GM12891 (cell line): Measurements from ENCODE around the gene ATF7IP2.

ENCODE experiments used
- DNase-seq: peaks from one replicate; pipeline ENCODE4 v3.0.0; 2011; ENCODE audit warnings: low spot score; ENCODE audit not compliant: insufficient read length
- FAIRE-seq: peaks from 2 replicates; lab custom pipeline; 2011; peaks lifted over from hg19 to GRCh38; lab: Jason Lieb, UNC
- PAX5 ChIP-seq: IDR thresholded peaks from 2 replicates; pipeline ENCODE4 v1.6.1; 2011; ENCODE audit warnings: low read length, moderate library complexity, mild to moderate bottlenecking; ENCODE audit not compliant: insufficient read depth, severe bottlenecking
- POLR2A ChIP-seq: IDR thresholded peaks from 2 replicates; pipeline ENCODE4 v1.6.1; 2011; ENCODE audit warnings: low read depth, low read length, control low read depth
- POLR2AphosphoS5 ChIP-seq: IDR thresholded peaks from 2 replicates; pipeline ENCODE4 v1.6.1; 2011; ENCODE audit warnings: low read depth, low read length, control low read depth
- POU2F2 ChIP-seq: IDR thresholded peaks from 2 replicates; pipeline ENCODE4 v1.6.1; 2011; ENCODE audit warnings: low read depth, mild to moderate bottlenecking, control low read depth, low read length, moderate library complexity
- SPI1 ChIP-seq: IDR thresholded peaks from 2 replicates; pipeline ENCODE4 v1.6.1; 2011; ENCODE audit warnings: low read depth, low read length, control low read depth
- TAF1 ChIP-seq: IDR thresholded peaks from 2 replicates; pipeline ENCODE4 v1.6.1; 2011; ENCODE audit warnings: low read depth, low read length, control low read depth

Gene ATF7IP2

DNA sequence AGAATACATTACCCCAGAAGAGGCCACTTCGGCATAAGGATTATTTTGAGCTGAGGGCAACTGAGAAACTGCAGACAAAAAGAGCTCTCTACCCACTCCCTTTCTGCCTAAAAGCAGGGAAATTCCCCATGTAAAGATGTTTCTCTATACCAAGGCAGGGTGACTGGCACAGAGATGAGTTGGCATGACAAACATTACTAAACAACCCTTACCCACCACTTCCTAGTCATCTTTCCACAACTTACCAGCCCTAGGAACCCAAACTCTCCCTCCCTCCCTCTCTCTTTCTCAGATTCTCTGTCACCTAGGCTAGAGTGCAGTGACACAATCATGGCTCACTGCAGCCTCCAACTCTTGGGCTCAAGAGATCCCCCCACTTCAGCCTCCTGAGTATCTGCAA, 126.0 kb downstream of the ATF7IP2 start:
- DNase-seq: no peak
- TF ChIP-seq POLR2AphosphoS5 (no peak), SPI1 (no peak), POU2F2 (no peak), POLR2A (no peak)
- no peak for FAIRE-seq

DNA sequence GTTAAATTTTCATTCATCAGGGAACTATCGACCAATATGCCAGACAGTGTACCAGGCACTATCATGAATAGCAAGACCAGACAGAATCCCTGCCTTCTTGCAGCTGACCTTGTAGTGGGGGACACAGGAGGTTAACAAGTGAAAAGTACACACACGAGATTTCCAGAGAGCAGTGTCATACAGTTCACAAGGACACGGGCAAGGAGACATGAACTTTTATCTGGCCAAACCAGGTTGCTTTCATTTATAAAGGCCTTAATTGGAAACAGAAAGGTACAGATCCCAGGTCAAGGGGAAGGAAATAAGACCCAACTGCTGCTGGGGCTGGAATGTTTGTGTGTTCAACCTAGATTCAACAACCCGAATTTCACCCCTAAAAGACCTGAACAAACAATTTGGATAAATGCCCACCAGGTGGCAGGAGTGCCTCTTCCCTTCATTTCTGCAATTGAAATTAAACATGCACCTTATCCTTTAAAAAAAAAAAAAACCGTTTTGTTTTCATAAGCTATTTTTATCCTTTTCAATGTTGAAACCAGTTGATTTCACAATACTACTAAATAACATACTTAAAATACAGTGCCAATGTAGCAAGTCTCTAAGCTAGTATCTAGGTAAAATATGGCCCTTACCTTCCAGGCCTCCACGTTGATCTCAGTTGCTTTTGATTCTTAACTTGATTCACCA, 128.7 kb downstream of the ATF7IP2 start:
- DNase-seq: no peak
- no peak for TF ChIP-seq POLR2AphosphoS5
- no peak for TF ChIP-seq PAX5
- FAIRE-seq: peak; percentile 89

DNA sequence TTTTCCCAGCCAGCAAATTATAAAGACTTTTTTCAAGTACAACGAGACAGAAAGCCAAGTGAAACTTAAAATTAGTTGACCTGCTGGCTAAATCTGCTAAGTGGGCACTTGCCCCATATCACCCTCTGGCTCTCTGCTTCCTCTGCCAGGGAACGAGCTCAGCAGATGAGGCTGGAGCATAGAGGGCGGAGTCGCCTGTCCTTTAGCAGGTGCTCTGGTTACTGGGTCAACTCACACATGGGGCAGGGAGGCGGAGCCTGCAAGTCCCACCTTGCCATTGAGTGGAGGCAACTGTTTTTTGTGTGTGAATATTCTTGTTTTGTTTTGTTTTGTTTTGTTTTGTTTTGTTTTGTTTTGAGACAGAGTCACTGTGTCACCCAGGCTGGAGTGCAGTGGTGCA, 132.0 kb downstream of the ATF7IP2 start:
- DNase-seq: no peak
- TF ChIP-seq POU2F2 (no peak), SPI1 (no peak), POLR2AphosphoS5 (no peak), TAF1 (no peak), PAX5 (no peak), POLR2A (no peak)
- FAIRE-seq: no peak

DNA sequence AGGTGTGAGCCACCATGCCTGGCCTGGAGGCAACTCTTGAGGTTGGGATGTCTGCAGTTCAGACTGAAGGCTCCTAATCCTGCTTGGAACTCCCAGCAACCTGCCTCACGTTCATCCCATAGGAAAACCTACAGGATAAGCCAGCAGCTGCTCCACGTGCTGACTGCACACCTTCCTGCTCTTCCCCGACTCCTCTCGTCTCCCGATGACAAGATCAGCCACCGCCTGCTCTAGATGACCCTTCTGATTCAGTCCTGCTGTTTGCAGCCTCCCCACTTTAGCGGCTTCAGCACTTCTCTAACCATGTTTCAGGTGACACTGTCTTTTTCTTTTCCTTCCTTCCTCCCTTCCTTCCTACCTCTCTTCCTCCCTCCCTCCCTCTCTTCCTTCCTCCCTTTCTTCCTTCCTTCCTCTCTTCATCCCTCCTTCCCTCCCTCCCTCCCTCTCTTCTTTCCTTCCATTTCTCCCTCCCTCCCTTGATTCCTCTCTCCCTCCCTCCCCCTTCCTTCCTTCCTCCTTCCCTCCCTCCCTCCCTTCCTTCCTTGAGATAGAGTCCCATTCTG, 132.7 kb downstream of the ATF7IP2 start:
- no peak for FAIRE-seq
- DNase-seq: no peak
- TF ChIP-seq POLR2A (no peak), PAX5 (no peak), SPI1 (no peak), TAF1 (no peak)

DNA sequence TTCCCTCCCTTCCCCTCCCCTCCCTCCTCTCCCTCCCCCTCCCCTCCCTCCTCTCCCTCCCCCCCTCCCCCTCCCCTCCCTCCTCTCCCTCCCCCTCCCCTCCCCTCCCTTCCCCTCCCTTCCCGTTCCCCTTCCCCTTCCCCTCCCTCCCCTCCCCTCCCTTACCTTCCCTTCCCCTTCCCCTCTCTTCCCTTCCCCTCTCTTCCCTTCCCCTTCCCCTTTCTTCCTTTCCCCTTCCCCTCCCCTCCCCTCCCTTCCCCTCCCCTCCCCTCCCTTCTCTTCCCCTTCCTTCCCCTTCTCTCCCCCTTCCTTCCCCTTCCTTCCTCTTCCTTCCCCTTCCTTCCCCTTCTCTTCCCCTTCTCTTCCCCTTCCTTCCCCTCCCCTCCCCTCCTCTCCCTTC, 133.4 kb downstream of the ATF7IP2 start:
- no peak for DNase-seq
- FAIRE-seq: no peak
- TF ChIP-seq PAX5 (no peak), POU2F2 (no peak)

DNA sequence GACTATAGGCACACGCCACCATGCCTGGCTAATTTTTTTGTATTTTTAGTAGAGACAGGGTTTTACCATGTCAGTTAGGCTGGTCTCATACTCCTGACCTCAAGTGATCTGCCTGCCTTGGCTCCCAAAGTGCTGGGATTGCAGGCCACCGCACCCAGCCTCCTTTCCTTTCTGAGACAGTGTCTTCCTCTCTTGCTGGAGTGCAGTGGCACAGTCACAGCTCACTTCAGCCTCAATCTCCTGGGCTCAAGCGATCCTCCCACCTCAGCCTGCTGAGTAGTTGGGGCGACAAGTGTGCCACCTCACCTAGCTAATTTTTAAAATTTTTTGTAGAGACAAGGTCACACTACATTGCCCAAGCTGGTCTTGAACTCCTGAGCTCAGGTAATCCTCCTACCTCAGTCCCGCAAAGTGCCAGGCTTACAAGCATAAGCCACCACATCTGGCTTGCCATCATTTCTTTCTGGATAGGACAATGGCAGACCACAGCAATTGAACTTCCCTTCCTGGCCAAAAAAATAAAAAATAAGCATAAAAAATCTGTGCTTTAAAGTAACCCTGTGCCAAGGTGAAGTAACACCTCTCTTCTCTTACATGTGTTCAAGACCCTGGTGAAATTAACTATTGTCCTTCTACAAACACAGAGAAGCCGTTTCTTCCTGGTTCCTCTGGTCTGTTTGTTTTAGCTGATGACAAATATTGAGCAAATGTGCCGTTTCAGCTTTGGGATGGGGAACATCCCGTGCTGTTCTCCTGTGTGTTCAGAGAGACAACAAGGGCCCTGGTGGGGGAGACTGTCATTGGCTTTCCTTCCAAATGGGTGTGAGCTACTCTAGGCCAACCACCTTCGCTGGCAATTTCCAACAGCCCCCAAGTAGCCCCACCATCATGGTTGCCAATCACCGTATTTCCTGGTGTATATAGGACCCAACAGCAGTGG, 134.3 kb downstream of the ATF7IP2 start:
- FAIRE-seq (no peak), DNase-seq (no peak)
- TF ChIP-seq SPI1: no peak
- no peak for TF ChIP-seq POU2F2
- no peak for TF ChIP-seq POLR2AphosphoS5
- TF ChIP-seq PAX5: no peak
- TF ChIP-seq TAF1: no peak
- TF ChIP-seq POLR2A: no peak

DNA sequence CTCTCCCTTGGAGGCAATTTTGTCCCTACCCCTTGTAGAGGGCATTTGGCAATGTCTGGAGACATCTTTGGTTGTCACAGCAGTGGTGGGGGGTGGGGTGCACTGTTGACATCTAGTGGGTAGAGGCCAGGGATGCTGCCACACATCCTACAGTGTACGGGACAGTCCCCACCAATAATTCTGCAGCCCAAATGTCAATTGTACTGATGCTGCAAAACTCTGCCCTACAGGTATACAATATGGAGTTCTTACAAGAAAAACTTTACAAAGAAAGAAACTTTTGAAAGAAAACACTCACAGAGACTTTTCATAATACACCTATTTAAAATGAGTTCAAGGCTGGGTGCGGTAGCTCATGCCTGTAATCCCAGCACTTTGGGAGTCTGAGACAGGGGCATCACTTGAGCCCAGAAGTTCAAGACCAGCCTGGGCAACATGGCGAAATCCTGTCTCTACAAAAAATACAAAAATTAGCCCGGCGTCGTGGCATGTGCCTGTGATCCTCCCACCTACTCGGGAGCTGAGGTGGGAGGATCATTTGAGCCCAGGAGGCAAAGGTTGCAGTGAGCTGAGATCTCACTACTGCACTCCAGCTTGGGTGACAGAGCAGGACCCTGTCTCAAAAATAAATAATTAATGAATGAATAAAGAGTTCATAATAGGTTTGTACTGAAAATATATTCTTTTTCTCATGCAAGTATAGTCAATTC, 135.2 kb downstream of the ATF7IP2 start:
- TF ChIP-seq POU2F2 (no peak), POLR2A (no peak), SPI1 (no peak), TAF1 (no peak), PAX5 (no peak), POLR2AphosphoS5 (no peak)
- DNase-seq (no peak), FAIRE-seq (no peak)

DNA sequence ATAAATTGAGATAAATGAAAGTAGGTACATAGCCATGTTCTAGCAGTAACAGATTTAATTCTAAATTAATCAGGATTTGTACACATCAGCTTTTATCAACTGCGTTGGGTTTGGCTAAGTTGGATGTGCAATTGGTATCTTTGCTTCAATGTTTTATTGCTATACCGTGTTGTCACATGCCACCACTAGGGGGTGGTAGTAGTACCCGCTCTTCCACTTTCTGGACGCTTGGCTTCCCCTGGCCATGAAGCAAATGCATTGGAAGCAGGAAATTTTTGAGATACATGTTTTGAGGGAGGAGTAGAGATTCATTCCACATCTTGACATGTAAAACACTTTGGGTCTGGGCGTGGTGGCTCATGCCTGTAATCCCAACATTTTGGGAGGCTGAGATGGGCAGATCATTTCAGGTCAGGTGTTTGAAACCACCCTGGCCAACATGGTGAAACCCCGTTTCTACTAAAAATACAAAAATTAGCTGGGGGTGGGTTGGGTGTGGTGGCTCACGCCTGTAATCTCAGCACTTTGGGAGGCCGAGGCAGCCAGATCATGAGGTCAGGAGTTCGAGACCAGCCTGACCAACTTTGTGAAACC, 135.9 kb downstream of the ATF7IP2 start:
- peak; percentile 81 for FAIRE-seq
- DNase-seq: peak; percentile 42
- TF ChIP-seq POLR2AphosphoS5: no peak
- no peak for TF ChIP-seq SPI1
- TF ChIP-seq PAX5: no peak
- TF ChIP-seq POLR2A: no peak
- TF ChIP-seq TAF1: no peak
- no peak for TF ChIP-seq POU2F2

DNA sequence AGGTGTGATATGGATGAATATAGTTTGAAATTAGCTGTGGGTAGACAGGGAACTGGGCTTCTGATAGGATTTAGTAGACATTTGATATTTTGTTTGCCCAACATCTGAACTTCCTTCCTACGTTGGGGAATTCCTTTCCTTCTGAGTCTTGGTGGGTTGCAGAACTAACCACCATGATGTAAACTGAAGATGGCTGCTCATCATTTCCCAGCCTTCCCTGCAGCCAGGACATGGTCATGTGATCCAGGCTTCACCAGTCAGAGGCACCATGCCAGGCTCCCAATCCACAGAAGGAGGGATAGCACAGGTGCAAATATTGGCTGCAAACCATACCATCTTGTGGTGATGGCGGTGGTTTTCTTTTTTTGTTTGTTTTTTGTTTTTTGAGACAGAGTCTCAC, 137.1 kb downstream of the ATF7IP2 start:
- DNase-seq (no peak), FAIRE-seq (no peak)
- TF ChIP-seq POU2F2: no peak
- TF ChIP-seq POLR2A: no peak
- TF ChIP-seq TAF1: no peak
- TF ChIP-seq PAX5: no peak
- TF ChIP-seq POLR2AphosphoS5: no peak
- no peak for TF ChIP-seq SPI1
